Fibroblast of lung (primary cell): Measurements from ENCODE around the gene EIF3D.

ENCODE experiments used
- CTCF ChIP-seq, 2 donors: IDR thresholded peaks in 1 of 2; conservative IDR thresholded peaks in 1 of 2; 1 replicate in 1 of 2; 2 replicates in 1 of 2; pipeline ENCODE4 v1.5.1; 2011 to 2012; ENCODE audit warnings: low read length in 2 of 2, control low read depth in 1 of 2, inconsistent platforms in 1 of 2, low read depth in 1 of 2, mild to moderate bottlenecking in 1 of 2
- EZH2 ChIP-seq: IDR thresholded peaks from 2 replicates; pipeline ENCODE4 v1.5.1; 2012; ENCODE audit warnings: low read length, control low read depth, mild to moderate bottlenecking; ENCODE audit errors: missing control alignments

DNA sequence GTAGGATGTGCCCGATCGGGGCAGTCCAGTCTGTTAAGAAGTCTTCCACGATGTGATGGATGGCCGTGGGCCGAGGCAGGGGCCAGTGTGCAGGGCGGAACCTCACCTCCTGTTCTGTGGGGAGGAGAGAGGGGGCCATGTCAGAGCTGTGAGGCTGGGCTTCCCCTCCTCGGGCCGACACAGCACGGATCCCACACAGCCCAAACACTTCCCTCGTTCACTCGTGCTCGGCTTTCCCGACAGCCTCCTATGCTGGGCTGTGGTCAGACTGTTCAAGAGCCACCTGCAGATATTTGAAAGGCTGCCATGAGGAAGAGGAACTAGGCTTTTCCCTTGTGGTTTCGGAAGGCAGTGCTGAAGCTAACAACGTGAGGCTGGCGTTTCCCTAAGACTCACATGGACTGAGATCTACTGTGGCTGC, 35.3 kb downstream of the EIF3D start:
- TF ChIP-seq CTCF (conservative IDR thresholded peaks at IDR 0.05 in 1 of 2, IDR thresholded peaks at IDR 0.05 in 1 of 2; ENCODE audit: low read depth in 1 of 2, low read length in 2 of 2): no peak
- TF ChIP-seq EZH2: no peak
